ENCODE data around the gene SLC6A2.

DNA sequence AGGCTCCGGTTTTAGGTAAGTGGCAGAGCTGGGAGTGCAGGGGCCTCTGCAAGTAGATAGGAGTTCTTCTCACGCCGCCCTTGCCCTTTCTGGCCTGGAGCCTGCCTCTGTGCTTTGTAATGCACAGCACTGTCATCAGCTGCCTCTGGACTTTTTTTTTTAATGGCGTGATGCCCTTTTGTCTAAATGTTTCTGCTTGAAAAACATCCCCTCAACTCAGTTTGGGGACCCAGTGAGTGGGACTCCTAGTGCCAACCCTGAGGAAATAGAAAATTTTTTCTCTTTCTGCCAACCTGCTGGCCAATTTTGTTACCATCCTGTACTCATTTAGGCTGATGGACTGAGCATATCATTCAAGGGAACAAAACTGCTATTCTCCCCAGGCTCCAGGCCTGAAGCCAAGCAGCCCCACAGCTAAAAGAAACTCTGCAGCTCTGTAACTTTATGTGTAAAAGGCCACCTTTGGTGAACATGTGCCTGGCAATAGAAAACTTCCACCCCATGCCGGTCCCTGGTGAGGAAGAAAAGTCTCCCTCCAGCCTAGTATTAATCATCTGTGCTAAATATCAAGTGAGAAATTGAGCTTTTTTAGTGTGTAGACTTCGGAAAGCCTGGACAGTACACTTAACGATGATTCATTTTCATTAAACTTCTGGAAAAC is 22.5 kb downstream of the SLC6A2 start:
- TF ChIP-seq CTCF (IDR thresholded peaks at IDR 0.05) (no peak), POLR2A (IDR thresholded peaks at IDR 0.05) (no peak)

Data from thyroid gland (tissue), 4 donors.